ENCODE results near the gene CPSF4.

DNA sequence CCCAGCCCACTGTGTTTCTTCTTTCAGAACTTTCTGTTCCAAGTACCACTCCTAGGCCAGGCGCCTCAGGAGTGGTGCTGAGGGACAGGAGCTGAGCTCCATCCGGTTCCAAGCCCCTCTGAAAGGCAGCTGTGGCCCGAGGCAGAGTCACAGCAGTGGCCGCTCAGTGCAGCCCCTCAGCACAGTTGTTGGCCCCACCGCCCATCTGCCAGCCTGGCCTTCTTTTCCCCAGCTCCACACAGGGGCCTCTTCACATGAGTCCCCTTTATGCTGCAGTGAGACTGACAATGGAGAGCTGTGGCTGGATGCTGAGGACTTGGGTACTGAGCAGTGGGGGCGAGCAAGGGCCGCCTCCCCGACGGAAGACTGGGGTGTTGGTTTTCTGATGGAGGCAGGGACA, 20.5 kb upstream of the CPSF4 start:
- TF ChIP-seq, protein P1, sequence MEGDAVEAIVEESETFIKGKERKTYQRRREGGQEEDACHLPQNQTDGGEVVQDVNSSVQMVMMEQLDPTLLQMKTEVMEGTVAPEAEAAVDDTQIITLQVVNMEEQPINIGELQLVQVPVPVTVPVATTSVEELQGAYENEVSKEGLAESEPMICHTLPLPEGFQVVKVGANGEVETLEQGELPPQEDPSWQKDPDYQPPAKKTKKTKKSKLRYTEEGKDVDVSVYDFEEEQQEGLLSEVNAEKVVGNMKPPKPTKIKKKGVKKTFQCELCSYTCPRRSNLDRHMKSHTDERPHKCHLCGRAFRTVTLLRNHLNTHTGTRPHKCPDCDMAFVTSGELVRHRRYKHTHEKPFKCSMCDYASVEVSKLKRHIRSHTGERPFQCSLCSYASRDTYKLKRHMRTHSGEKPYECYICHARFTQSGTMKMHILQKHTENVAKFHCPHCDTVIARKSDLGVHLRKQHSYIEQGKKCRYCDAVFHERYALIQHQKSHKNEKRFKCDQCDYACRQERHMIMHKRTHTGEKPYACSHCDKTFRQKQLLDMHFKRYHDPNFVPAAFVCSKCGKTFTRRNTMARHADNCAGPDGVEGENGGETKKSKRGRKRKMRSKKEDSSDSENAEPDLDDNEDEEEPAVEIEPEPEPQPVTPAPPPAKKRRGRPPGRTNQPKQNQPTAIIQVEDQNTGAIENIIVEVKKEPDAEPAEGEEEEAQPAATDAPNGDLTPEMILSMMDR (IDR thresholded peaks at IDR 0.05), result no peak
- no peak for TF ChIP-seq EP300 (IDR thresholded peaks at IDR 0.05)

Data from tibial nerve (tissue), 4 donors.